ENCODE measurements around the gene PDK2.

PDK2 gene

DNA sequence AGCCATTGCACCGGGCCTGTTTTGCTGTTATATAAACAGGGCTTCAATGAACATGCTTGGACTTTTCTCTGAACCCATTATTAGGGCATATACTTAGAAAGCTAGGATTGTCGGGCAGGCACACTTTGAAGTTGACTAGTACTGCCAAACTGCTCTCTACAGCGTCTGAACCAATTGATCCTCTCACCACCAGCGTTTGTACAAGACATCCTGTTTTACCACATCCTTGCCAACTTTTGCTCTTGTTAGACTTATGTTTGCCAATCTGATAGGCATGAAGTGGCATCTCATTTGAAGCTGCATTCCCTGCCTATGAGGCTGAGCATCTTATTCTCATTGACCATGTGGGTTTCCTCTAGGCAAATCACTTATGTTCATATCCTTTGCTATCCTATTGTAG, 62.7 kb downstream of the PDK2 start:
- FAIRE-seq (no peak), DNase-seq (ENCODE audit: insufficient read length, low spot score) (no peak)
- TF ChIP-seq, protein P1, sequence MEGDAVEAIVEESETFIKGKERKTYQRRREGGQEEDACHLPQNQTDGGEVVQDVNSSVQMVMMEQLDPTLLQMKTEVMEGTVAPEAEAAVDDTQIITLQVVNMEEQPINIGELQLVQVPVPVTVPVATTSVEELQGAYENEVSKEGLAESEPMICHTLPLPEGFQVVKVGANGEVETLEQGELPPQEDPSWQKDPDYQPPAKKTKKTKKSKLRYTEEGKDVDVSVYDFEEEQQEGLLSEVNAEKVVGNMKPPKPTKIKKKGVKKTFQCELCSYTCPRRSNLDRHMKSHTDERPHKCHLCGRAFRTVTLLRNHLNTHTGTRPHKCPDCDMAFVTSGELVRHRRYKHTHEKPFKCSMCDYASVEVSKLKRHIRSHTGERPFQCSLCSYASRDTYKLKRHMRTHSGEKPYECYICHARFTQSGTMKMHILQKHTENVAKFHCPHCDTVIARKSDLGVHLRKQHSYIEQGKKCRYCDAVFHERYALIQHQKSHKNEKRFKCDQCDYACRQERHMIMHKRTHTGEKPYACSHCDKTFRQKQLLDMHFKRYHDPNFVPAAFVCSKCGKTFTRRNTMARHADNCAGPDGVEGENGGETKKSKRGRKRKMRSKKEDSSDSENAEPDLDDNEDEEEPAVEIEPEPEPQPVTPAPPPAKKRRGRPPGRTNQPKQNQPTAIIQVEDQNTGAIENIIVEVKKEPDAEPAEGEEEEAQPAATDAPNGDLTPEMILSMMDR (IDR thresholded peaks at IDR 0.05; ENCODE audit: insufficient read depth, missing control alignments), result no peak

DNA sequence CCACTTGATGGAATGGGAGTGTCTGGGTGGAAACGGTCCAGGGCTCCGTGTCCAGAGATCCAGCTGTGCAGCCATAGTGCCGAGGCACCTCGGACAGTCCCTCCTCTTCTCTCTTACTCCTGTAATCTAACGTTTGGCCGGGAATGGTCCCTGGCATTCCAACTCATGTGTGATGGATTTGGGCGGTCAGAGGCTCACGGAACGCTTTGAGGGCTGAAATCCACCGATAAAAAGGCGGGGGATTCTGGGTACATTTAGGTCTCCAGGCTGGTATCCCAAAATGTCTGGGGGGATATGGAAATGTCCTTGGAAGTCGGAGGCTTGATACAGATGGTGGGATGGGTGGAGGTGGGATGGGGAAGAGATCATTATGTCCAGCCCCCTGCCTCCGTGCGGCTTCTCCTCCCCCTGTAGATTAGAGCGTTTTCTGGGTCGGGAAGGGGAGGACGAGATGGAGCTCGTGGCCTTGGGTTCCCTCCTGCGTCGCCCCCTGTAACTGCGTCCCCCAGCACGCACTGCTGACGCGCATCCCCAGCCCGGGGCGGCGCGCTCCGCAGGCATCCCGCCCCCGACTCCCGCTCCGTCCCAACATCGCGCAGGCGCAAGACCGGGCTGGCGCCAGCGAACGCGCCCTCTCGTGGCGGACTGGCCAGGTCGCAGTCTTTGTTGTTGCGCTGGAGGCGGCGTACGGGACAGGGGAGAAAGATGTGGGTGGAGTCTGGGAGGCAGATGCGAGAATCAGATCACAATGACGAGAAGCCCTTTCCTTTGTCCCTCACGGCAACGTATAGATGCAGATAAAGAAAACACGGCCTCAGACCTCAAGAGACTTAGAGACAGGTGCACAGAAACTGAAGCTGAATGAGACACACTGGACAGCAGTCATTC, 66.1 kb downstream of the PDK2 start:
- FAIRE-seq (no peak), DNase-seq (ENCODE audit: insufficient read length, low spot score) (peak; percentile 100)
- TF ChIP-seq, protein P1 (IDR thresholded peaks at IDR 0.05; ENCODE audit: insufficient read depth, missing control alignments), result peak; percentile 98

All from D721Med (cell line).